Measurements from ENCODE around the gene CLNS1A. TPM values are rescaled to one million over a fixed set of nuclear protein-coding genes. Genes with fewer than 3 reads are reported as not detected.
"Not testable (repeated sequence)": the region's sequence is repeated elsewhere in the genome, so short reads cannot be mapped to it uniquely, and the experiment has no call there.

CLNS1A gene
- total RNA-seq, 1 donor from 2014 or later: 93.4 TPM

DNA sequence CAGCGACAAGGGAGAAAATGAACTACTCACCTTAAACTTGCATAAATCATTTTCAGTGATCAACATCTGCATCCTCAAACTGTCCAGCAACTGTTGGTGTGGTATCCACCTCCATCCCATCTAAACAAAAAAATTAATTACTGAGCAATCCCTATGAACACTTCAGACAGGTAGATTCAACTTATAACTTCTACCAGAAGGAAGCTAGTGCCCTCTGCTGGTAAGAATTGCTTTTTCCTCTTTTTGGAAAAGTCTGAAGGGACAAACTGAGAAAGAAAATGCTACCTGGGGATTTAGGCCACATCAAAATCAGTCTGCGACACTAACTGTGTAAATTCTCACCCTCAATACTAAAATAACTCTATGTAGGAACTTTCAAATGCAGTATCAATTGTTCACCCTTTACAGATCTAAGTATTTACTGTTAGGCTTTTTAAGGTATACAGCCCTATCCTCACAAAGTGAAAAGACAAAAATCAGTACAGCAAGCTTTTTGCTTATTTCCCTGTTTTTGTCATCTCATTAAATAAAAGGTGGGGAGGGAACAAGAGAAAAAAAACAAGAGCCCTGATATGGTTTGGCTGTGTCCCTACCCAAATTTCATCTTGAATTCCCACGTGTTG lies 17.9 kb downstream of the CLNS1A start:
- DNase-seq (ENCODE audit: low spot score): peak; percentile 44

GRCh38 chr11:77617892-77618291 lies 19.7 kb downstream of the CLNS1A start:
- no peak for DNase-seq (ENCODE audit: low spot score)

DNA sequence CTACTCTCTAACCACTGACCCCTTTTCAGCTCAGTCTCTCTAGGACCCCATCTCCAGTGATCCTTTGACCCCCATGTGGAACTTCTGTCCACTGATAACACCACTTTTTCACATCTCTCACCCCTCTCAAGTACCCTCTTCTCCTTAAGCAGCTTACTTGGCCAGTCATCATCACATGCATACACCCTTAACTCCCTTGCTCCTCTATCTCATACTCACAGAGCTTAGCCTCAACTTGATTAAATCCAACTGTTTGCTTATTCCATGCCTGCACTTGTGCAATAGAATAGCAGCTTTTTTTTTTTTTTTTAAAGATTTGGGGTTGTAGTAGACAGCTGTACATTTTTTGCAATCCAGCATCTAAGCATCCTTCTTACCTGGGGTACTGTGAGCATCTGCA lies 25.7 kb downstream of the CLNS1A start:
- peak; percentile 15 for DNase-seq (ENCODE audit: low spot score)

GRCh38 chr11:77609234-77609633 lies 28.4 kb downstream of the CLNS1A start:
- no peak for DNase-seq (ENCODE audit: low spot score)

DNA sequence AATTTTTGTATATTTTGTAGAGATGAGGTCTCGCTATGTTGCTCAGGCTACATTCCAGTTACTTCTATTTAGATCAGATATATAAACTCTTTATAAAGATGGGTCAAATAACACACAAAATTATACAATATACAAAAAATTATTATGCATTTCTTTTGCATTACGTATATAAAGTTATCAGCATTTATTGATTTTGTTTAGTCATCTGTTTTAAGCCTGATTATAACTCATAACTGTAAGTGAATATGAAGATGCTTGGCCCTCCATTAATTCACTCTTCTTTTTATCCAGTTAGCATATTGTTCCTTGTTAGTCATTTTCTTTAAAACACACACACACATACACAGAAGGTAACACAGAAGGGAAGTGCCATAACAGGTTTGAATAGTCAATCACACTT lies 33.3 kb downstream of the CLNS1A start:
- no peak for DNase-seq (ENCODE audit: low spot score)

- peak; percentile 15 for DNase-seq (ENCODE audit: low spot score)
Observed at GRCh38 chr11:77602381-77603088, 35.1 kb downstream of the CLNS1A start.

DNA sequence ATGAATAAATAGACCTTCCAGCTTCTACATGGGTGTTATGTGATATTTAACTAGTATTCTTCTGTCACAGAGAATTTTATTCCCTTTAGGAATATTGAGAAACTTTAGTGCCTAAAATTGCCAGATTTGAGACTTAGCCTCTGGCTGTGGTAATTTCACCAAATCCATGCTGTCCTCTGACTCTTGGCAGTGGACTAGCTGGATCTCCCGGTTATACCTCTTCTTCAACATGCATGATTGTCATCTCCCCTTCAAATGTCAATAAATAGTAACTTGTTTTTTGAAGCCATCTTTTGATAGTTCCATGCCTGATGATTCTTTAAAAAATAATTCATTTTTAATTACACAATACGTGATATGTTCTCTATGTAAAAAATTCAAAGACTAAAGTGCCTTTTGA lies 39.4 kb downstream of the CLNS1A start:
- no peak for DNase-seq (ENCODE audit: low spot score)

GRCh38 chr11:77596626-77597025 lies 41.0 kb downstream of the CLNS1A start:
- DNase-seq (ENCODE audit: low spot score): no peak

GRCh38 chr11:77593883-77594282 lies 43.7 kb downstream of the CLNS1A start:
- DNase-seq (ENCODE audit: low spot score): no peak

DNA sequence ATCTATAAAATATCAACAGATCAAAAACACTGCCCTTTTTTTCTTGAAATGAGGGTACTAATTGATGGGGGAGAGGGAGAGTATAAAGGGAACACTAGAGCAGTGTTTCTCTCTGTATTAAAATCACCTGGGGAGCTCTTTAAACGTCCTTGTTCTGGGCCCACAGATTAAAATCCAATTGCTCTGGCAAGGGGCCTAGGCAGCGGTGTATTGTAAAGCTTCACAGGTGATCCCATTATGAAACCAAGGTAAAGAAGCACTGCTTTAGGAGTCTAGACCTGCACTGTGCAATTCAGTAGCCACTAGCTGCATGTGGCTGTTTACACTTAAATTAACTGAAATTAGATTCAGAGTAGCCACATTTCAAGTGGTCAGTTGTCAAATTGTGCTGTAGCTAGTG lies 44.9 kb downstream of the CLNS1A start:
- no peak for DNase-seq (ENCODE audit: low spot score)

DNA sequence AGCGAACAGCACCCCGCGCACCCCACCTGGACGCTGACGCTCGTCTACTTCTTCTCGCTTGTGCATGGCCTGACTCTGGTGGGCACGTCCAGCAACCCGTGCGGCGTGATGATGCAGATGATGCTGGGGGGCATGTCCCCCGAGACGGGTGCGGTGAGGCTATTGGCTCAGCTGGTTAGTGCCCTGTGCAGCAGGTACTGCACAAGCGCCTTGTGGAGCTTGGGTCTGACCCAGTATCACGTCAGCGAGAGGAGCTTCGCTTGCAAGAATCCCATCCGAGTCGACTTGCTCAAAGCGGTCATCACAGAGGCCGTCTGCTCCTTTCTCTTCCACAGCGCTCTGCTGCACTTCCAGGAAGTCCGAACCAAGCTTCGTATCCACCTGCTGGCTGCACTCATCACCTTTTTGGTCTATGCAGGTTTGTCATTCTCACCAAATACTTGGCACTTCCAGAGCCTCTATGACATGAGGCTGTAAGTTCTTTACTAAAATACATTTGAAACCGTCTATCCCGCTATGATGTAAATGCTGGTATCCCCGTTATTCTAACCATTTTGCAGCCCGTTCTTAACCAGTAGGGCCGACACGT lies 47.3 kb downstream of the CLNS1A start:
- DNase-seq (ENCODE audit: low spot score): peak; percentile 37

DNA sequence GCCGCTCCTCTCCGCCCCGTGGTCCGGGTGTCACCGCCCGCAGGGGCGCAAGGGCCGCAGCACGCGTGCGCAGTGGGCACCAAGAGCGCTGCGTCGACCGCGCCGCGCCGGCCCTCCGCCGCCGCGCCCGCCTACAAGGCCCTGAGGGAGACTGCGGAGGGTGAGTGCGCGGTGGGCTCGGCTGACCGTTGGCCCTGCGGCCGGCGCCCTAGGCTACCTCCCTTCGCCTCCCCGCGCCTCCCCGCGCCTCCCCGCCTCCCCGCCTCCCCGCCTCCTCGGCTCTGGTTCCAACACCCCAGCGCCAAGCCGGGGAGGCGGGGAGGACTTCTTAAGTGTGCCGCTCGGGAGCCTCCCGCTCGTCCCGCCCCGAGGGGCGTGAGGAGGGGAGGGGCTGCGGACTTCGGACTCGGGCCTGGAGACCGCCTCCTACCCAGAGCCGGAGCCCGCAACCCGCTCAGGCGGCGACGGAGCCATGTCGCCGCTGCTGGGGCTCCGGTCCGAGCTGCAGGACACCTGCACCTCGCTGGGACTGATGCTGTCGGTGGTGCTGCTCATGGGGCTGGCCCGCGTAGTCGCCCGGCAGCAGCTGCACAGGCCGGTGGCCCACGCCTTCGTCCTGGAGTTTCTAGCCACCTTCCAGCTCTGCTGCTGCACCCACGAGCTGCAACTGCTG lies 47.9 kb downstream of the CLNS1A start, which contains the start of gene AQP11:
AQP11 (plus strand) TSS at position 433 of the 673 bp plus-strand sequence; CDS start at position 473, 40 bp downstream.
- peak; percentile 94 for DNase-seq (ENCODE audit: low spot score)

DNA sequence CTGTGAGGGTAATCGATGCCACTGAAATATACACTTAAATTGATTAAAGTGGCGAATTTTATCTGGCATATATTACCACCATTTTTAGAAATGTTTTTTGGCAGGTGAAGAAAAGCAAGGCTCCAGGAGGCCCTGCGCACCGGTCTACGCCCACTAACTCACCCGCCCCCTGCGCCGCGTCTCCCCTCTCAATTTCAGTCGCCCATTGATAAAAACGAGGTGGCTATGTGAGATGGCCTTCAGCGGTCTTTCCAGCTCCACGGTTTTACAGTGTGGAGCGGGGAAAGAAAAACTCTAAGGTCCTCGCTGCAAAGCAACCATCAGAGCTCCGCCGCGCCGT lies 48.4 kb downstream of the CLNS1A start:
- DNase-seq (ENCODE audit: low spot score): no peak

DNA sequence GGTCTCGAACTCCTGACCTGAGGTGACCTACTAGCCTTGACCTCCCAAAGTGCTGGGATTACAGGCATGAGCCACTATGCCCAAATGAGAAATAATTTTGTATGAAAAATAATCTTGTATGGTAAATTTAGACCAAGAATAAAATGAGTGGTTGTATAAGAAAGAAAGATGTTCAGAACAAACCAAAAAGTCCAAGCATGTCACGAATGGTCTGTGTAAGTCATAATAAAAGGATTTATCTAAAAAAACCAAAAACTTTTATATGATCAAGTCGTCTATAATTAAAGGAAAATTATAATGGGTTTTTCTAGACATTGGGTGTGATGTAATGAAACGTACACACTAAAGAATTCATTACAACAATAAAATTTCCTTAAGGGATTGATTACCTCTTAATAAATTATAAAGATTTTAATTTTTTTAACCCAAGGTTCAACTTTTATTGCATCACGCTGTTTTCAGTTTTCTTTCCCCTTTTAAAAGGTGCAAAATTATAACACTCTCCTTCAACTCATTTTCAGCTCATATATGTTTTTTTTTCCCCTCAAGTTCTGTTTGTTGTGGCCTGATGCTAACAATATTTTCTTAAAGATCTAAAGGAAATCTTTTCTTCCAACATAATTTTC lies 56.8 kb downstream of the CLNS1A start:
- DNase-seq (ENCODE audit: low spot score): no peak

GRCh38 chr11:77575428-77575827 lies 62.2 kb downstream of the CLNS1A start:
- not testable (repeated sequence) for DNase-seq (ENCODE audit: low spot score)

GRCh38 chr11:77570896-77571295 lies 66.7 kb downstream of the CLNS1A start:
- peak; percentile 32 for DNase-seq (ENCODE audit: low spot score)

- DNase-seq (ENCODE audit: low spot score): no peak
Observed at GRCh38 chr11:77569676-77570070, 67.9 kb downstream of the CLNS1A start.

DNA sequence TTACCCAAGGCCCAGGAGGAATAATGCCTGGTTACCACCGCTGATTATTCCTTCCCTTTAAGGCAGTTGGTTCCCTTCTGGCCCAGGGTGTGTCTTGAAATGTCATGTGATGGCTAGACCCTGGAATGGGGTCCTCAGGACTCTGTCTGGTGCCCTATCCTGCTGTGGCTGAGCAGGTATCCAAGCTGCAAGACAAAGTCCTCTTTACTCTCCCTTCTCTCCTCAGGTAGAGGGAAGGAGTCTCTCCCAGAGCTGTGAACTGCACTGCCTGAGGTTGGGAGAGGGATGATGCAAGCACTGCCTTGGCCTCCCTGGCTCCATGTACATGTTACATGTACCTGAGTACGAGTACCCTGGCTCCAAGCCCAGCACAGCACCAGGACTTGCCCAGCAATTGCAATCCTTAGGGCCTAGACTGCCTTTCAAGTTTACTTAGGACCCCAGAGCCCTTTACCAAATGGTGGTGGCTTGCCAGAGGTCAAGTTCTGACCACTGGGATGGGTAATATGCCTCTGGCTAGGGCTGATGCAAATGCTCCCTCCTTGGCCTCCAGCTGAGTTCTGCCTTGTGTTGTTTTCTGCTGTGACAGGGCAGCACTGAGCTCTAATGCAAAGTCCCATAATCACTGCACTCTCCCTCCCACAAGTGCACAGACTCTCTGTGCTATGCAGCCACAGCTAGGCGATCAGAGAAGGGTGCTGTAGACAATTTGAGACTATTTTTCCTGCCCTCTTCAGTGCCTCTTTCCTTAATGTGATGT lies 68.5 kb downstream of the CLNS1A start:
- no peak for DNase-seq (ENCODE audit: low spot score)

DNA sequence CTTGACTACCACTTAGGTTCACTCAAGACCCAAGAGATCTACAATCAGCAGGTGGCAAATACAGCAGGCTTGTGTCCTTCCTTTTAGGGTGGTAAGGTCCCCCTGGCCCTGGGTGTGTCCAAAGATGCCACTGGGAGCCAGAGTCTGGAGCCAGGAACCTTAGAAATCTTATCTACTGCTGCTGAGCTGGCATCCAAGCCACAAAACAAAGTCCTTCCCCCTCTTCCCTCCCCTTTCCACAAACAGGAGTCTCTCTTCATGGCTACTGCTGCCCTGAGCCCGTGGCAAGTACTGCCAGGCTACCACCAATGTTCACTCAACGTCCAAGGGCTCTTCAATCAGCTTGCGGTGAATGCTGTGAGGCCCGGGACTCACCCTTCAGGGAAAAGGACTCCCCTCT lies 69.3 kb downstream of the CLNS1A start:
- DNase-seq (ENCODE audit: low spot score): no peak
